ENCODE results near the gene TTLL12. TPM values are rescaled to one million over a fixed set of nuclear protein-coding genes. Genes with fewer than 3 reads are reported as not detected.

Gene TTLL12
- polyA plus RNA-seq, 1 experiment = 12.6 TPM

DNA sequence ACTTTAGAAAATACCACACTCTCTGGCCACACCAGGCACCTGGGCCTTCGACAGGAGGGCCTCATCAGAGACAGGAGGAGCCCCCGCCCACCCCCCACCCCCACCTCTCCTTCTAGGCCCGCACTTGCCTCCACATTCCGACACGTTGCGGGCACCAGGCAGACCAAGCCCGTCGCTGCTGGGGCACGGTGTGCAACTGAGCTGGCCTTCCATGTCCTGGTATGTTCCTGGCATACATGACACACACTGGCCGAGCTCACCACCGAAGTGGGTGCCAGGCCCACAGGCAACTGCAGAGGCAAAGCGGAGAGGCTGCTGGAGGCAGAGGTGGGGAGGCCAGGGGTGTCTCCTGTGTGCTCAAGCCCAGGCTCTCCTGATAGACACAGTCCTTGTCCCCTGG, 27.0 kb upstream of the TTLL12 start:
- ChIA-PET CTCF (no interaction called here), POLR2A (no interaction called here)
- Histone ChIP-seq H3K36me3 (ENCODE audit: control insufficient read depth, insufficient read depth, low read length) (no peaks in the 10 kb centered on the region), H3K4me3 (ENCODE audit: low read depth, low read length) (no peak overlapping the region), H3K27me3 (ENCODE audit: control insufficient read depth, insufficient read depth, low read length) (no peaks in the 10 kb centered on the region)
- TF ChIP-seq, protein P1, sequence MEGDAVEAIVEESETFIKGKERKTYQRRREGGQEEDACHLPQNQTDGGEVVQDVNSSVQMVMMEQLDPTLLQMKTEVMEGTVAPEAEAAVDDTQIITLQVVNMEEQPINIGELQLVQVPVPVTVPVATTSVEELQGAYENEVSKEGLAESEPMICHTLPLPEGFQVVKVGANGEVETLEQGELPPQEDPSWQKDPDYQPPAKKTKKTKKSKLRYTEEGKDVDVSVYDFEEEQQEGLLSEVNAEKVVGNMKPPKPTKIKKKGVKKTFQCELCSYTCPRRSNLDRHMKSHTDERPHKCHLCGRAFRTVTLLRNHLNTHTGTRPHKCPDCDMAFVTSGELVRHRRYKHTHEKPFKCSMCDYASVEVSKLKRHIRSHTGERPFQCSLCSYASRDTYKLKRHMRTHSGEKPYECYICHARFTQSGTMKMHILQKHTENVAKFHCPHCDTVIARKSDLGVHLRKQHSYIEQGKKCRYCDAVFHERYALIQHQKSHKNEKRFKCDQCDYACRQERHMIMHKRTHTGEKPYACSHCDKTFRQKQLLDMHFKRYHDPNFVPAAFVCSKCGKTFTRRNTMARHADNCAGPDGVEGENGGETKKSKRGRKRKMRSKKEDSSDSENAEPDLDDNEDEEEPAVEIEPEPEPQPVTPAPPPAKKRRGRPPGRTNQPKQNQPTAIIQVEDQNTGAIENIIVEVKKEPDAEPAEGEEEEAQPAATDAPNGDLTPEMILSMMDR (IDR thresholded peaks at IDR 0.05; ENCODE audit: insufficient read depth, low read depth, low read length) = no peak
- DNase-seq (ENCODE audit: low read depth) = no peak

DNA sequence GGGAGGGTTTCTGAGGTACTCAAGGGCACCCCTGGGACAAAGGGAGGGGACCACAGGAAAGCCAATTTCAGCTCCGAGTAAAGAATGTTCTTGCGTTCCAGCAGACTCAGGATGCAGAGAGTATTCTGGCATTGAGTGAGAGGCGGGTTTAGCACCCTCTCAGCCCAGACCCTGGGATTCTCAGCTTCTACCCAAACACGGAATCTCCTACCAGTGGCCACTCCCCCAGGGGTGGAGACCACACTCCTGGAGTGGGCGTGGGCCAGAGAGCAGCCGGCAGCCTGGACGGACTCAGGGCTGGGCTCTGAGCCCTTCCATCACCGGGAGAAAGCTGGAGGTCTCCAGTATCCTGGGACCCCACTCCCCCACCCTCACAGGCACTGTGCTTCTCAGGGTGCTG, 26.1 kb upstream of the TTLL12 start:
- CTCF ChIA-PET = no interaction called here
- H3K4me3 ChIP-seq (ENCODE audit: low read depth, low read length) = no peak overlapping the region
- no peaks in the 10 kb centered on the region for H3K27me3 ChIP-seq (ENCODE audit: control insufficient read depth, insufficient read depth, low read length)
- no peak for DNase-seq (ENCODE audit: low read depth)
- POLR2A ChIA-PET = no interaction called here
- no peaks in the 10 kb centered on the region for H3K36me3 ChIP-seq (ENCODE audit: control insufficient read depth, insufficient read depth, low read length)
- TF ChIP-seq, protein P1 (IDR thresholded peaks at IDR 0.05; ENCODE audit: insufficient read depth, low read depth, low read length) = no peak

DNA sequence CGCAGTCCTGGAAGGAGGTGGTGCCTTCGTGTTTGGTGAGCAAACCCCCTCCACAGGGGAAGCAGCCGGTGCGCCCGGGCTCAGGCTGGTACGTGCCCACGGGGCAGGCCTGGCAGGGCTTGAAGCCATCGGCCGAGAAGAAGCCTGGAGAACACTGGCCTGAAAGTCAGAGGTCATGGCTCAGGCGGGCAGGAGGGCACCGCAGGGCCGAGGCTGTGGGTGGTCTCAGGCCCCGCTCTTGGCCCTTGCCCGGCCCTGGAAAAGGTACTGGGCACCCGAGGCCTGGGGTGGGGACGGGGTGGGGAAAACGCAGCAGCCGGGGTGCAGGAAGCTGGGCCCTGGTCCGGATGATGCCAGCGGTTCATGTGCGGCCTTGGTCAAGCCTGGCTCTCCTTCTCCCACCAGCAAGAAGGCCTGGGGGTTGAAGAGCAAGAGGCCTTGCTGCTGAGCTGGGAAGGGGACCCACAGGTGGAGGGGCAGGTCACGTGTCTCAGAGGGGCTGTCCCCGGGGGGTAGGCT, 25.6 kb upstream of the TTLL12 start:
- Histone ChIP-seq H3K27me3 (ENCODE audit: control insufficient read depth, insufficient read depth, low read length) (no peaks in the 10 kb centered on the region), H3K4me3 (ENCODE audit: low read depth, low read length) (no peak overlapping the region), H3K36me3 (ENCODE audit: control insufficient read depth, insufficient read depth, low read length) (no peaks in the 10 kb centered on the region)
- DNase-seq (ENCODE audit: low read depth) = no peak
- POLR2A ChIA-PET = no interaction called here
- CTCF ChIA-PET = no interaction called here
- TF ChIP-seq, protein P1 (IDR thresholded peaks at IDR 0.05; ENCODE audit: insufficient read depth, low read depth, low read length) = no peak

DNA sequence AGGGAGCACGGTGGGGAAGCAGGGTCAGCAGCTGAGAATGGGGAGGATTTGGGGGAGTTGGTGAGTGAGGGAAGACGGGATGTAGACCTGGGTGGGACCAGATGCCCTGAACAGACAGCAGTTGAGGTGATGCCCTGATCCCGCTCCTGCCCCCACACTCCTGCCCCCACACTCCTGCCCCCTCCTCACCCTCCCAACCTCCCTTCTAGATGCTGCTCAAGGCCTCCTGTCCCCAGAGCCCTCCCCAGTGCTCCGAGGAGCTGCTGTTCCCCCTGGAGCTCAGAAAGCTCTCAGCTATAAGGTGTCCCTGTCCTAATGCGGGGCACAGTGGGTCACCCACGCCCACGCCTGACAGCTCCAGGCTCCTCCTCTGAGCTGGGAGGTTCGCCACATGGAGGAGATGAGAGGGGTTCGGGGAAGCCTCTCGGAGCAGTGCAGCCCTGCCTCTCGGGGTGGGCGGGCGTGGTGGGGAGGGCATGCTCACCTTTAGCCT, 25.1 kb upstream of the TTLL12 start:
- CTCF ChIA-PET = no interaction called here
- Histone ChIP-seq H3K27me3 (ENCODE audit: control insufficient read depth, insufficient read depth, low read length) (no peaks in the 10 kb centered on the region), H3K36me3 (ENCODE audit: control insufficient read depth, insufficient read depth, low read length) (no peaks in the 10 kb centered on the region), H3K4me3 (ENCODE audit: low read depth, low read length) (no peak overlapping the region)
- DNase-seq (ENCODE audit: low read depth) = no peak
- POLR2A ChIA-PET = no interaction called here
- TF ChIP-seq, protein P1 (IDR thresholded peaks at IDR 0.05; ENCODE audit: insufficient read depth, low read depth, low read length) = no peak

DNA sequence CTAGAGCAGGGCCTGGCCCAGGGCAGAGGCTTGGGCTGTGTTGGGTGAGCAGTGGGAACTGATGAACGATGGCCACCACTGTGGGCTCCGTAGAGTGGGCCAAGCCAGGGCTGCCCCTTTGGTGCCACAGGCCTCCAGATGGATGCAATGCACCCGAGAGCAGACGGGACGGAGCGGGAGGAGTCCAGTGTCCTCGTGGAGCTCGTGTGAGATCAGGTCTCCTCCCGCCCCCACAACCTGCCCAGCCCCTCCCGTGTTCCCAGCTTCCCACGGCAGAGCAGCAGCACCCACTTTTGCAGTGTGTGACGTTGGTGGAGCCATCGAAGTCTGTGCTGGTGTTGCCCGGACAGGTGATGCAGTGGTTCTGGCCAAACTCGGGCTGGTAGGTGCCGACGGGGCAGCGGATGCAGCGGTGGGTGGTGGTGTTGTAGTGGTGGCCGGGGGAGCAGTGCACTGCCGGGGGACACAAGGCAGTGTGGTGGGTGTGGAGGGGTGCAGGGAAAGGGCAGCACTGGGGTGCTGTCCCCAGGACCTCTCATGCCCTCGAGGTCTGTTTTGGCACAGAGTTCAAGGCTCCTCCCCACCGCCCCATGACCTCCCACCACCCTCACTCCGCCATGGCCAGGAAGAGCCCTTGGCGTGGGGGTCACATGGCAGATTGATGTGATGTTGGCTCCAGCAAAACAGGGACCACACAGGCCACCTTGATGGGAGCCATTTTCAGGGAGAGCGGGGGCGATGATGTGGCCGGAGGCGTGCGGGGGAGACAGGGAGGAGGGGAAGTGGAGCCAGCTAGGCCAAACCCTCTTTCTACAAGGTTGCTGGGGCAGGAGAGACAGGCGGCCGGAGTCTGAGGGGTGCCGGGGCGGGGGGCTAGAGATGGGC, 23.9 kb upstream of the TTLL12 start:
- ChIA-PET POLR2A (no interaction called here), CTCF (no interaction called here)
- Histone ChIP-seq H3K27me3 (ENCODE audit: control insufficient read depth, insufficient read depth, low read length) (no peaks in the 10 kb centered on the region), H3K4me3 (ENCODE audit: low read depth, low read length) (no peak overlapping the region), H3K36me3 (ENCODE audit: control insufficient read depth, insufficient read depth, low read length) (no peaks in the 10 kb centered on the region)
- TF ChIP-seq, protein P1 (IDR thresholded peaks at IDR 0.05; ENCODE audit: insufficient read depth, low read depth, low read length) = no peak
- no peak for DNase-seq (ENCODE audit: low read depth)
